Fibroblast of lung (primary cell): ENCODE measurements around the gene DPYSL4.

Source experiments
- CTCF ChIP-seq, 2 donors: IDR thresholded peaks in 1 of 2; conservative IDR thresholded peaks in 1 of 2; 1 replicate in 1 of 2; 2 replicates in 1 of 2; pipeline ENCODE4 v1.5.1; 2011 to 2012; ENCODE audit warnings: low read length in 2 of 2, control low read depth in 1 of 2, inconsistent platforms in 1 of 2, low read depth in 1 of 2, mild to moderate bottlenecking in 1 of 2
- EZH2 ChIP-seq: IDR thresholded peaks from 2 replicates; pipeline ENCODE4 v1.5.1; 2012; ENCODE audit warnings: low read length, control low read depth, mild to moderate bottlenecking; ENCODE audit errors: missing control alignments

DNA sequence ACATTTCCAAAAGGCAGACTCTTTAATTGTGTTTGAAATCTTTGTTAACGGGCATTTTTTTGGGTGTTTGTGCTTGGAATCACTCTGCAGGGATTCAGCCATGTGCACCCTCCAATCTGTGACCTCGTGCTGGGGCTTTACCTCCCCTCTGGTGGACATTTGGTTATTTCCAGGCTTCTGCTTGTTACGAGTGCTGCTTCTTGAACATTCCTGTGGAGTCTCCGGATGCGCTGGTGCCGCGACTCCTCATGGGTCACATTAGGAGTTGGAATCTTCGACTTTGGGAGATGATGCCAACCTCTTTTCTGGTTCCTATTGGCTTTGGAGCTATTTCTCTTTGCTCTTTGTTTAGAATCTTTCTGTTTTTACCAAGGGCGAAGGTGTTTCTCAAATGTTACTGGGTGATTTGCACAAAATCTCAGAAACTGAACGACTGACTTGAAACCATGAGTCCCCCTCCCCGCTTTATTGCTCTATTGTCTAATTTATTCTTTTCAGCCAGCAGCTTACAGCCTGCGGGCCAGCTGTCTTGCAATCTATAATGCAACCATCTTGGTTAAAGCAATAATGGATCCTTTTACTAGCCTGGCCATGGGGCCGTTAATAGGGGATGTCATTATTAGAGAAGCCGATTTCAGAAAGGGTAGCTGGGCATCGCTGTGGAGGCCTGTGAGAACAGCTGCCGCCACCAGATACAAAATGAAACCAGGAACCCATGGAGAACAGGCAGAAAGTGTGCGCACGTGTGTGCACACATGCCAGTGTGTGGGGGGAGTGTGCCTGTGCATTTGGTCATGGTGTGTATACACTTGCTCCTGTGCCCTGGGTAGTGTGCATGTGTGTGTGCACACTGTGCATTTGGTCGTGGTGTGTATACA lies 9.9 kb upstream of the DPYSL4 start:
- TF ChIP-seq EZH2 (no peak), CTCF (conservative IDR thresholded peaks at IDR 0.05 in 1 of 2, IDR thresholded peaks at IDR 0.05 in 1 of 2; ENCODE audit: low read depth in 1 of 2, low read length in 2 of 2) (no peak)
